Measurements from ENCODE around the gene CD36.

CD36 gene

GRCh38 chr7:80629023-80629422 is 9.4 kb upstream of the CD36 start:
- DNase-seq (ENCODE audit: low read depth) = no peak

- peak; percentile 16 for DNase-seq (ENCODE audit: low read depth)
Measured at GRCh38 chr7:80630608-80631405, 7.6 kb upstream of the CD36 start.

- DNase-seq (ENCODE audit: low read depth) = no peak
Measured at GRCh38 chr7:80631421-80631820, 7.0 kb upstream of the CD36 start.

- no peak for DNase-seq (ENCODE audit: low read depth)
Measured at GRCh38 chr7:80632139-80632538, 6.3 kb upstream of the CD36 start.

GRCh38 chr7:80632819-80633218 is 5.6 kb upstream of the CD36 start:
- no peak for DNase-seq (ENCODE audit: low read depth)

GRCh38 chr7:80634505-80634904 is 3.9 kb upstream of the CD36 start:
- peak; percentile 74 for DNase-seq (ENCODE audit: low read depth)

- DNase-seq (ENCODE audit: low read depth) = peak; percentile 12
Measured at GRCh38 chr7:80635533-80635932, 2.9 kb upstream of the CD36 start.

- DNase-seq (ENCODE audit: low read depth) = no peak
Measured at GRCh38 chr7:80635998-80636397, 2.4 kb upstream of the CD36 start.

- DNase-seq (ENCODE audit: low read depth) = no peak
Measured at GRCh38 chr7:80636709-80637108, 1.7 kb upstream of the CD36 start.

GRCh38 chr7:80637454-80637853 is 988 bp upstream of the CD36 start:
- no peak for DNase-seq (ENCODE audit: low read depth)

- DNase-seq (ENCODE audit: low read depth) = no peak
Measured at GRCh38 chr7:80639011-80639410, 569 bp downstream of the CD36 start.

GRCh38 chr7:80640846-80641245 is 2.4 kb downstream of the CD36 start:
- DNase-seq (ENCODE audit: low read depth) = peak; percentile 17

GRCh38 chr7:80641548-80641947 is 3.1 kb downstream of the CD36 start:
- peak; percentile 36 for DNase-seq (ENCODE audit: low read depth)

- DNase-seq (ENCODE audit: low read depth) = no peak
Measured at GRCh38 chr7:80642871-80643270, 4.4 kb downstream of the CD36 start.

GRCh38 chr7:80643336-80643915 is 5.0 kb downstream of the CD36 start:
- DNase-seq (ENCODE audit: low read depth) = no peak

- DNase-seq (ENCODE audit: low read depth) = no peak
Measured at GRCh38 chr7:80644054-80644453, 5.6 kb downstream of the CD36 start.

GRCh38 chr7:80646083-80646865 is 7.8 kb downstream of the CD36 start:
- DNase-seq (ENCODE audit: low read depth) = no peak

GRCh38 chr7:80647436-80647835 is 9.0 kb downstream of the CD36 start:
- DNase-seq (ENCODE audit: low read depth) = no peak

GRCh38 chr7:80648031-80648600 is 9.7 kb downstream of the CD36 start:
- DNase-seq (ENCODE audit: low read depth) = no peak

- DNase-seq (ENCODE audit: low read depth) = no peak
Measured at GRCh38 chr7:80649011-80649410, 10.6 kb downstream of the CD36 start.

- DNase-seq (ENCODE audit: low read depth) = no peak
Measured at GRCh38 chr7:80650030-80650429, 11.6 kb downstream of the CD36 start.

- DNase-seq (ENCODE audit: low read depth) = no peak
Measured at GRCh38 chr7:80651471-80651870, 13.0 kb downstream of the CD36 start.

GRCh38 chr7:80653244-80653643 is 14.8 kb downstream of the CD36 start:
- no peak for DNase-seq (ENCODE audit: low read depth)

All from fibroblast of the conjunctiva (primary cell).